ENCODE results near the gene NAA50.

DNA sequence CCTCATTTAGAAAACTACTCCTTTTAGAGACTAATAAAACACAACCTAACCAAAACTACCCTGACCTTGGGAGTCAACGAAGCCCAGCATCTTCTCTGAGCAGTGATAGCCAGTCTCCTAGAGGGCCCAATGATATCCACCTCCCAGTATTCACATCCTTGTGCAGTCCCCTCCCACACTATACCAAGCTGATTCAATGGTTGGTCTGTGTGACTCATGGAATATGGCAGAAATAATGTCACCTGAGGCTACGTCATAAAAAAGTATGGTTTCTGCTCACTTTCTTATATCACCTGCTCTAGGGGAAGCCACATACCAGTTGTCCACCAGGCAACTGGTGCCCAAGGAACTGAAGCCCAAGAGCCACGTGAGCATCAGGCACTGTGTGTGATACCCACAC lies 28.2 kb downstream of the NAA50 start:
- no peak for TF ChIP-seq POLR2A (IDR thresholded peaks at IDR 0.05; ENCODE audit: low read length)
- no peak for TF ChIP-seq GATA1 (IDR thresholded peaks at IDR 0.05; ENCODE audit: low read depth, low read length)

All from erythroblast (primary cell).